ENCODE measurements around the gene NUP93. TPM values are rescaled to one million over a fixed set of nuclear protein-coding genes. Genes with fewer than 3 reads are reported as not detected.

NUP93 gene
- total RNA-seq, 3 donors from 2014 or later (not counting 1 experiment from before 2014, with no cell fraction given): 83.7 to 88.8 (median 87.9) TPM

GRCh38 chr16:56852401-56852730 is 122.4 kb downstream of the NUP93 start:
- Histone ChIP-seq H3K4me3 (ENCODE audit: low read length) (no peak overlapping the region), H3K9me3 (ENCODE audit: control insufficient read depth, insufficient read depth, low read length) (no peaks in the 10 kb centered on the region), H3K4me1 (ENCODE audit: control insufficient read depth, insufficient read depth, low read length) (peaks cover under 1% of the 10 kb centered on the region), H3K27ac (ENCODE audit: low read length) (no peak overlapping the region), H3K36me3 (ENCODE audit: control insufficient read depth, insufficient read depth, low read length) (no peaks in the 10 kb centered on the region), H3K27me3 (ENCODE audit: control insufficient read depth, insufficient read depth, low read length) (no peaks in the 10 kb centered on the region)
- H3K9me3 Mint-ChIP-seq: no peaks in the 10 kb centered on the region
- intact Hi-C loops (cut with micrococcal nuclease): no loop called here
- H3K4me3 Mint-ChIP-seq: no peak overlapping the region
- H3K27ac Mint-ChIP-seq: no peak overlapping the region
- 49% methylated on average over 3 of the region's 3 CpGs for WGBS (ENCODE audit: insufficient coverage)
- DNase-seq (no peak), ATAC-seq (no peak)
- no peaks in the 10 kb centered on the region for H3K27me3 Mint-ChIP-seq (ENCODE audit: low read depth in 2 of 2)
- H3K4me1 Mint-ChIP-seq: peaks cover 6 to 9% of the 10 kb centered on the region in 2 donors
- no peak for TF ChIP-seq CTCF (IDR thresholded peaks at IDR 0.05)
- H3K36me3 Mint-ChIP-seq: no peaks in the 10 kb centered on the region

- Mint-ChIP-seq H3K36me3 (no peaks in the 10 kb centered on the region), H3K4me3 (no peak overlapping the region), H3K4me1 (peaks cover 0 to 3% of the 10 kb centered on the region in 2 donors), H3K9me3 (no peaks in the 10 kb centered on the region), H3K27ac (no peak overlapping the region), H3K27me3 (ENCODE audit: low read depth in 2 of 2) (no peaks in the 10 kb centered on the region)
- peaks cover 3% of the 10 kb centered on the region for H3K4me1 ChIP-seq (ENCODE audit: control insufficient read depth, insufficient read depth, low read length)
- no peaks in the 10 kb centered on the region for H3K27me3 ChIP-seq (ENCODE audit: control insufficient read depth, insufficient read depth, low read length)
- intact Hi-C loops (cut with micrococcal nuclease): no loop called here
- no peak for ATAC-seq
- no peak for TF ChIP-seq CTCF (IDR thresholded peaks at IDR 0.05)
- H3K36me3 ChIP-seq (ENCODE audit: control insufficient read depth, insufficient read depth, low read length): no peaks in the 10 kb centered on the region
- H3K9me3 ChIP-seq (ENCODE audit: control insufficient read depth, insufficient read depth, low read length): no peaks in the 10 kb centered on the region
- 96% methylated on average over 11 of the region's 11 CpGs for WGBS (ENCODE audit: insufficient coverage)
- H3K27ac ChIP-seq (ENCODE audit: low read length): no peak overlapping the region
- DNase-seq: no peak
- H3K4me3 ChIP-seq (ENCODE audit: low read length): no peak overlapping the region
Measured at GRCh38 chr16:56852968-56853367, 123.0 kb downstream of the NUP93 start.

DNA sequence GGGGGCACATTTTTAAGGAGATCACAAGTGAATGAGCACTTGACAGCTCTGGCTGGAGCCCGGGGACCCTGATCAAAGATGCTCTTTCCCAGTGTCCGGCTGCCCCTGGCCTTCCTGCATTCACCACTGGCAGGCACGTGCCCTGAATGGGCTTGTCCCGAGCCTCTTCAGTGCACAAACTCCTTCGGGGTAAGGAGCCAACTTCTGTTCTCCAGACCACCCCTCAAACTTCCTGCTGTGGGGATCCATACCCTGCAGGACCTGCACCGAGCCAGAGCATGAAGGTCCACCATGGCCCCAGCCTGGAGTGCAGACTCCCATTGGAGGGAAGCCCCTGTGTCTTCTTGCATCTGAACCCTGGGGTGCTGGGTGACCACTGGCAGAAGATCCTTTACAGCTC is 125.3 kb downstream of the NUP93 start:
- Histone ChIP-seq H3K4me3 (ENCODE audit: low read length) (no peak overlapping the region), H3K4me1 (ENCODE audit: control insufficient read depth, insufficient read depth, low read length) (peaks cover 25% of the 10 kb centered on the region), H3K9me3 (ENCODE audit: control insufficient read depth, insufficient read depth, low read length) (no peaks in the 10 kb centered on the region), H3K27me3 (ENCODE audit: control insufficient read depth, insufficient read depth, low read length) (no peaks in the 10 kb centered on the region), H3K27ac (ENCODE audit: low read length) (no peak overlapping the region), H3K36me3 (ENCODE audit: control insufficient read depth, insufficient read depth, low read length) (no peaks in the 10 kb centered on the region)
- no peaks in the 10 kb centered on the region for H3K27me3 Mint-ChIP-seq (ENCODE audit: low read depth in 2 of 2)
- intact Hi-C loops (cut with micrococcal nuclease): no loop called here
- DNase-seq (no peak), ATAC-seq (no peak)
- no peak for TF ChIP-seq CTCF (IDR thresholded peaks at IDR 0.05)
- H3K4me3 Mint-ChIP-seq: no peak overlapping the region
- H3K36me3 Mint-ChIP-seq: no peaks in the 10 kb centered on the region
- H3K27ac Mint-ChIP-seq: no peak overlapping the region
- 97% methylated on average over 6 of the region's 6 CpGs for WGBS (ENCODE audit: insufficient coverage)
- peaks cover 9 to 15% of the 10 kb centered on the region in 2 donors for H3K4me1 Mint-ChIP-seq
- H3K9me3 Mint-ChIP-seq: no peaks in the 10 kb centered on the region

DNA sequence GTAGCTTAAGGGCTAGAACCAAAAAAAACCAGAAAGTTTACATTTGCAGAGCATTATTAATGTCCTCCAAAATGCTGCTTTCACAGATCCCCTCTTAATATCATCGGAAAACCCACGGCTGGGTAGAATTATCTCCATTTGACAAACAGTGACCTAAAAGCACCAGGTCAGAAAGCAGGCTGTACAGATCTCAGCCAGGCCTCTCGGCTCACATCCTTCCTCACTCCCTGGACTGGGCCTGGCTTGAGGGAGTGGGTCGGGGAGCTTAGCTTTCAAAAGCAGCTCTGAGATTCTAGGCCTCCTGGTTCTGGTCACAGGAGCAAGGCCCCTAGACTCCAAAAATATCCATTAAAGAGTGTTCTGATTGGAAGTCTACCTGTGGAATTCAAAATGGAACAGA is 126.0 kb downstream of the NUP93 start:
- Histone ChIP-seq H3K4me1 (ENCODE audit: control insufficient read depth, insufficient read depth, low read length) (peaks cover 32% of the 10 kb centered on the region), H3K9me3 (ENCODE audit: control insufficient read depth, insufficient read depth, low read length) (no peaks in the 10 kb centered on the region), H3K27me3 (ENCODE audit: control insufficient read depth, insufficient read depth, low read length) (no peaks in the 10 kb centered on the region), H3K36me3 (ENCODE audit: control insufficient read depth, insufficient read depth, low read length) (no peaks in the 10 kb centered on the region), H3K4me3 (ENCODE audit: low read length) (no peak overlapping the region), H3K27ac (ENCODE audit: low read length) (no peak overlapping the region)
- ATAC-seq (no peak), DNase-seq (no peak)
- intact Hi-C loops (cut with micrococcal nuclease): no loop called here
- WGBS (ENCODE audit: insufficient coverage): 89% methylated on average over 4 of the region's 4 CpGs
- Mint-ChIP-seq H3K27ac (no peak overlapping the region), H3K9me3 (no peaks in the 10 kb centered on the region), H3K4me1 (peaks cover 17 to 22% of the 10 kb centered on the region in 2 donors), H3K27me3 (ENCODE audit: low read depth in 2 of 2) (no peaks in the 10 kb centered on the region), H3K4me3 (no peak overlapping the region), H3K36me3 (no peaks in the 10 kb centered on the region)
- TF ChIP-seq CTCF (IDR thresholded peaks at IDR 0.05): no peak
